ENCODE results near the gene UBAC2.

GRCh38 chr13:99294198-99294597 lies 93.5 kb downstream of the UBAC2 start:
- no peak for TF ChIP-seq CTCF (conservative IDR thresholded peaks at IDR 0.05)
- TF ChIP-seq EZH2 (IDR thresholded peaks at IDR 0.05; ENCODE audit: low read depth), result no peak

All from PC-9 (cell line).